HEK293T (cell line): ENCODE data around the gene SERPINB2.

Source experiments
- ARNT ChIP-seq: fragments of 450-650 bp; IDR thresholded peaks from 2 replicates; pipeline ENCODE4 v1.6.1; 2017; ENCODE audit warnings: mild to moderate bottlenecking
- BHLHE40 ChIP-seq: fragments of 450-650 bp; IDR thresholded peaks from 2 replicates; pipeline ENCODE4 v1.6.1; 2016; ENCODE audit warnings: mild to moderate bottlenecking, moderate library complexity, borderline replicate concordance
- CTBP1 ChIP-seq: fragments of 450-650 bp; IDR thresholded peaks from 2 replicates; pipeline ENCODE4 v1.6.1; 2016; ENCODE audit warnings: borderline replicate concordance
- ELF4 ChIP-seq: fragments of 450-650 bp; IDR thresholded peaks from 2 replicates; pipeline ENCODE4 v1.6.1; 2017; ENCODE audit warnings: antibody characterized with exemption
- FOXA1 ChIP-seq: fragments of 450-650 bp; IDR thresholded peaks from 2 replicates; pipeline ENCODE4 v1.6.1; 2016; ENCODE audit warnings: mild to moderate bottlenecking
- FOXK2 ChIP-seq: fragments of 450-650 bp; IDR thresholded peaks from 2 replicates; pipeline ENCODE4 v1.6.1; 2016; ENCODE audit warnings: mild to moderate bottlenecking
- FOXM1 ChIP-seq: fragments of 450-650 bp; IDR thresholded peaks from 2 replicates; pipeline ENCODE4 v1.6.1; 2017; ENCODE audit warnings: mild to moderate bottlenecking, borderline replicate concordance
- NFRKB ChIP-seq: fragments of 450-650 bp; IDR thresholded peaks from 2 replicates; pipeline ENCODE4 v1.6.1; 2016; ENCODE audit warnings: mild to moderate bottlenecking, moderate library complexity
- SP1 ChIP-seq: fragments of 450-650 bp; IDR thresholded peaks from 2 replicates; pipeline ENCODE4 v1.6.1; 2017
- SUZ12 ChIP-seq: fragments of 450-650 bp; IDR thresholded peaks from 2 replicates; pipeline ENCODE4 v1.6.1; 2016; ENCODE audit warnings: mild to moderate bottlenecking
- TARDBP ChIP-seq: fragments of 450-650 bp; IDR thresholded peaks from 2 replicates; pipeline ENCODE4 v1.6.1; 2016
- ZNF384 ChIP-seq: fragments of 450-650 bp; IDR thresholded peaks from 2 replicates; pipeline ENCODE4 v1.6.1; 2016
- TF ChIP-seq, protein P1 (sequence below): fragments of 450-650 bp; IDR thresholded peaks from 2 replicates; pipeline ENCODE4 v1.6.1; 2016

DNA sequence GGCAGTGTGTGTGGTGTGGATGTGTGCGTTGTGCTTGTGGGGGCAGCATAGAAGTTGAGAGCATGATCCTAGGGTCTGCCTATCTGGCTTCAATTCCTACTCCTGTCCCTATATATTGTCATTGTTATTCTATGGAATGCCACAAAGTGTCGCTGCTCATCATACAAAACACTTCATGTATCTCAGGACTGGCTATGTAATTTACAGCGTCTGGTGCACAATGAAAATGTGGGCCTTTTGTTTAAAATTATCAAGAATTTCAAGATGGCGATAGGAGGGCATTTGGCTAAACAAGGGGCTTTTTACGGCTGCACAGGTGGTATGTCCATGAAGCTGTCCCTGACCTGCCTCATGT is 3.4 kb downstream of the SERPINB2 start:
- TF ChIP-seq ELF4 (no peak), FOXK2 (no peak), FOXM1 (no peak), SUZ12 (no peak), FOXA1 (no peak), BHLHE40 (no peak), NFRKB (no peak), TARDBP (no peak), CTBP1 (no peak), SP1 (no peak), ARNT (no peak), ZNF384 (no peak)
- TF ChIP-seq, protein P1, sequence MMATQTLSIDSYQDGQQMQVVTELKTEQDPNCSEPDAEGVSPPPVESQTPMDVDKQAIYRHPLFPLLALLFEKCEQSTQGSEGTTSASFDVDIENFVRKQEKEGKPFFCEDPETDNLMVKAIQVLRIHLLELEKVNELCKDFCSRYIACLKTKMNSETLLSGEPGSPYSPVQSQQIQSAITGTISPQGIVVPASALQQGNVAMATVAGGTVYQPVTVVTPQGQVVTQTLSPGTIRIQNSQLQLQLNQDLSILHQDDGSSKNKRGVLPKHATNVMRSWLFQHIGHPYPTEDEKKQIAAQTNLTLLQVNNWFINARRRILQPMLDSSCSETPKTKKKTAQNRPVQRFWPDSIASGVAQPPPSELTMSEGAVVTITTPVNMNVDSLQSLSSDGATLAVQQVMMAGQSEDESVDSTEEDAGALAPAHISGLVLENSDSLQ: no peak
